Neuronal stem cell (in vitro differentiated cells): ENCODE data around the gene TEAD4.

Experiments
- DNase-seq: peaks from one replicate; pipeline ENCODE4 v3.0.0-alpha.2; 2013; ENCODE audit warnings: low spot score
- H2AFZ ChIP-seq: one replicate; pipeline ENCODE4 v1.6.1; 2013; ENCODE audit warnings: mild to moderate bottlenecking, low read length, inconsistent platforms
- H2AK5ac ChIP-seq: 2 replicates; pipeline ENCODE4 v1.6.1; 2013; ENCODE audit warnings: low read depth, mild to moderate bottlenecking, inconsistent platforms, low read length, moderate library complexity, mixed read lengths
- H2BK120ac ChIP-seq: 2 replicates; pipeline ENCODE4 v1.6.1; 2013; ENCODE audit warnings: low read depth, mild to moderate bottlenecking, inconsistent platforms, low read length, moderate library complexity, mixed read lengths
- H2BK12ac ChIP-seq: one replicate; pipeline ENCODE4 v1.6.1; 2013; ENCODE audit warnings: low read length, inconsistent platforms
- H2BK15ac ChIP-seq: 2 replicates; pipeline ENCODE4 v1.6.1; 2013; ENCODE audit warnings: mild to moderate bottlenecking, low read length, inconsistent platforms, mixed read lengths
- H2BK5ac ChIP-seq: one replicate; pipeline ENCODE4 v1.6.1; 2013; ENCODE audit warnings: inconsistent platforms, mild to moderate bottlenecking, low read length, moderate library complexity
- H3K14ac ChIP-seq: one replicate; pipeline ENCODE4 v1.6.1; 2013; ENCODE audit warnings: low read length, inconsistent platforms
- H3K18ac ChIP-seq: 2 replicates; pipeline ENCODE4 v1.6.1; 2013; ENCODE audit warnings: low read length, inconsistent platforms
- H3K23ac ChIP-seq: 2 replicates; pipeline ENCODE4 v1.6.1; 2013; ENCODE audit warnings: low read depth, mild to moderate bottlenecking, mixed read lengths, low read length, inconsistent platforms; ENCODE audit not compliant: poor library complexity
- H3K27ac ChIP-seq: replicated peaks from 3 replicates; pipeline ENCODE4 v1.5.1; 2013; ENCODE audit warnings: low read length, inconsistent platforms
- H3K27me3 ChIP-seq, 3 experiments: 2 replicates each; pipeline ENCODE4 v1.6.1; 2013; ENCODE audit warnings: low read length in 3 of 3, mild to moderate bottlenecking in 2 of 3, inconsistent platforms in 1 of 3, low read depth in 1 of 3, mixed read lengths in 1 of 3, moderate library complexity in 1 of 3; ENCODE audit not compliant: control insufficient read depth in 3 of 3, insufficient read depth in 3 of 3
- H3K36me3 ChIP-seq, 2 donors: replicated peaks in 1 of 2; 2 replicates each; pipeline ENCODE4 v1.6.1; 2013; ENCODE audit warnings: low read length in 2 of 2; ENCODE audit not compliant: control insufficient read depth in 2 of 2, insufficient read depth in 2 of 2
- H3K4ac ChIP-seq: 2 replicates; pipeline ENCODE4 v1.6.1; 2013; ENCODE audit warnings: inconsistent platforms, mild to moderate bottlenecking, low read length, moderate library complexity
- H3K4me1 ChIP-seq, 2 donors: 1 replicate in 1 of 2; 2 replicates in 1 of 2; pipeline ENCODE4 v1.6.1; 2013; ENCODE audit warnings: low read length in 2 of 2, low read depth in 1 of 2; ENCODE audit not compliant: control insufficient read depth in 2 of 2, insufficient read depth in 1 of 2
- H3K4me2 ChIP-seq: one replicate; pipeline ENCODE4 v1.6.1; 2013; ENCODE audit warnings: mild to moderate bottlenecking, low read length, inconsistent platforms; ENCODE audit not compliant: insufficient read depth, poor library complexity, severe bottlenecking
- H3K4me3 ChIP-seq, 2 donors: 2 replicates each; pipeline ENCODE4 v1.5.1; 2013; ENCODE audit warnings: low read length in 2 of 2, mild to moderate bottlenecking in 2 of 2, inconsistent platforms in 1 of 2, moderate library complexity in 1 of 2
- H3K79me1 ChIP-seq: one replicate; pipeline ENCODE4 v1.6.1; 2013; ENCODE audit warnings: low read depth, mild to moderate bottlenecking, inconsistent platforms, low read length, moderate library complexity
- H3K9ac ChIP-seq: one replicate; pipeline ENCODE4 v1.6.1; 2013; ENCODE audit warnings: mild to moderate bottlenecking, low read depth, low read length, inconsistent platforms; ENCODE audit not compliant: poor library complexity
- H3K9me3 ChIP-seq, 2 donors: replicated peaks in 1 of 2; 2 replicates each; pipeline versions ENCODE3 to v1.6.1; 2013; ENCODE audit warnings: low read length in 2 of 2, mild to moderate bottlenecking in 2 of 2, inconsistent platforms in 1 of 2, low read depth in 1 of 2, mixed read lengths in 1 of 2, moderate library complexity in 1 of 2; ENCODE audit not compliant: control insufficient read depth in 2 of 2, insufficient read depth in 1 of 2
- H4K8ac ChIP-seq: one replicate; pipeline ENCODE4 v1.6.1; 2013; ENCODE audit warnings: low read depth, mild to moderate bottlenecking, inconsistent platforms, low read length, moderate library complexity
- H4K91ac ChIP-seq: one replicate; pipeline ENCODE4 v1.6.1; 2013; ENCODE audit warnings: low read length, low read depth, mild to moderate bottlenecking, inconsistent platforms; ENCODE audit not compliant: poor library complexity
- WGBS, 2 donors: extraction: QIAGEN DNeasy Blood & Tissue Kit; methylation state at CpG; one replicate each; pipeline ENCODE4 v1.1.7; 2013; ENCODE audit warnings: missing lambda C conversion rate in 2 of 2, mixed read lengths in 1 of 2; ENCODE audit not compliant: insufficient read length in 2 of 2, insufficient replicate concordance in 1 of 2; ENCODE audit errors: extremely low coverage in 2 of 2; 5-methylcytosine and 5-hydroxymethylcytosine counted together

TEAD4 gene

GRCh38 chr12:3049611-3050249, 90.5 kb downstream of the TEAD4 start:
- Histone ChIP-seq H3K4me3 (no peak overlapping the region), H4K91ac (no peak overlapping the region), H3K36me3 (no peaks in the 10 kb centered on the region), H2AFZ (no peak overlapping the region), H3K27ac (no peak overlapping the region), H2BK15ac (peak overlapping the region; percentile 20), H3K23ac (no peak overlapping the region), H3K4me1 (peaks cover 6 to 10% of the 10 kb centered on the region in 2 donors), H3K27me3 (no peaks in the 10 kb centered on the region), H2BK5ac (no peak overlapping the region), H2AK5ac (no peak overlapping the region), H3K14ac (no peak overlapping the region), H2BK12ac (no peak overlapping the region), H3K4me2 (no peak overlapping the region), H3K9ac (no peak overlapping the region), H3K18ac (peak overlapping the region; percentile 36), H3K79me1 (no peaks in the 10 kb centered on the region), H2BK120ac (no peak overlapping the region), H3K9me3 (no peaks in the 10 kb centered on the region), H4K8ac (no peak overlapping the region), H3K4ac (no peak overlapping the region)
- WGBS, 2 donors = no CpG with 5 or more reads among the region's 11 CpGs
- no peak for DNase-seq

- no peaks in the 10 kb centered on the region for H3K27me3 ChIP-seq
- H2BK5ac ChIP-seq = no peak overlapping the region
- no peak overlapping the region for H2BK15ac ChIP-seq
- H2AK5ac ChIP-seq = no peak overlapping the region
- H3K14ac ChIP-seq = no peak overlapping the region
- H2BK12ac ChIP-seq = no peak overlapping the region
- H4K8ac ChIP-seq = no peak overlapping the region
- peak overlapping the region; percentile 8 for H3K18ac ChIP-seq
- no peak for DNase-seq
- no peak overlapping the region for H2AFZ ChIP-seq
- no peaks in the 10 kb centered on the region for H3K9me3 ChIP-seq
- H3K4me3 ChIP-seq = peak overlapping the region in 1 of 2 donors; percentile 65
- H3K36me3 ChIP-seq = no peaks in the 10 kb centered on the region
- no peaks in the 10 kb centered on the region for H3K79me1 ChIP-seq
- no CpG with 5 or more reads among the region's 7 CpGs for WGBS, 2 donors
- no peak overlapping the region for H4K91ac ChIP-seq
- no peak overlapping the region for H2BK120ac ChIP-seq
- H3K4me2 ChIP-seq = no peak overlapping the region
- no peak overlapping the region for H3K4ac ChIP-seq
- peak overlapping the region; percentile 21 for H3K9ac ChIP-seq
- no peak overlapping the region for H3K23ac ChIP-seq
- no peak overlapping the region for H3K27ac ChIP-seq
- peaks cover 0 to 8% of the 10 kb centered on the region in 2 donors for H3K4me1 ChIP-seq
These were observed 95.2 kb downstream of the TEAD4 start for GRCh38 chr12:3054374-3054773.

GRCh38 chr12:3055026-3055703, 96.0 kb downstream of the TEAD4 start:
- no peak overlapping the region for H4K91ac ChIP-seq
- H2BK12ac ChIP-seq = no peak overlapping the region
- H2BK15ac ChIP-seq = no peak overlapping the region
- H3K9ac ChIP-seq = no peak overlapping the region
- H3K27me3 ChIP-seq = no peaks in the 10 kb centered on the region
- no peak overlapping the region for H3K4me2 ChIP-seq
- H3K23ac ChIP-seq = no peak overlapping the region
- H2AFZ ChIP-seq = peak overlapping the region; percentile 50
- H3K14ac ChIP-seq = no peak overlapping the region
- no peaks in the 10 kb centered on the region for H3K79me1 ChIP-seq
- no CpG with 5 or more reads among the region's 12 CpGs for WGBS, 2 donors
- H3K4ac ChIP-seq = no peak overlapping the region
- no peaks in the 10 kb centered on the region for H3K36me3 ChIP-seq
- H3K18ac ChIP-seq = no peak overlapping the region
- H3K9me3 ChIP-seq = no peaks in the 10 kb centered on the region
- no peak overlapping the region for H2BK5ac ChIP-seq
- no peak overlapping the region for H3K27ac ChIP-seq
- no peak overlapping the region for H2BK120ac ChIP-seq
- no peak overlapping the region for H4K8ac ChIP-seq
- DNase-seq = no peak
- H3K4me1 ChIP-seq = peaks cover 0 to 7% of the 10 kb centered on the region in 2 donors
- H3K4me3 ChIP-seq = no peak overlapping the region
- H2AK5ac ChIP-seq = no peak overlapping the region

GRCh38 chr12:3055704-3056467, 96.7 kb downstream of the TEAD4 start:
- H2BK12ac ChIP-seq = no peak overlapping the region
- H3K27ac ChIP-seq = no peak overlapping the region
- H2AFZ ChIP-seq = peak overlapping the region; percentile 50
- H3K4ac ChIP-seq = no peak overlapping the region
- H3K14ac ChIP-seq = no peak overlapping the region
- no peak overlapping the region for H2BK15ac ChIP-seq
- H2AK5ac ChIP-seq = no peak overlapping the region
- peaks cover 0 to 7% of the 10 kb centered on the region in 2 donors for H3K4me1 ChIP-seq
- WGBS, 2 donors = no CpG with 5 or more reads among the region's 8 CpGs
- no peak overlapping the region for H3K4me3 ChIP-seq
- no peak overlapping the region for H2BK120ac ChIP-seq
- no peaks in the 10 kb centered on the region for H3K27me3 ChIP-seq
- H4K91ac ChIP-seq = no peak overlapping the region
- no peak overlapping the region for H3K9ac ChIP-seq
- H3K4me2 ChIP-seq = no peak overlapping the region
- no peaks in the 10 kb centered on the region for H3K9me3 ChIP-seq
- no peak overlapping the region for H4K8ac ChIP-seq
- DNase-seq = no peak
- no peak overlapping the region for H3K18ac ChIP-seq
- H2BK5ac ChIP-seq = no peak overlapping the region
- H3K36me3 ChIP-seq = no peaks in the 10 kb centered on the region
- H3K23ac ChIP-seq = no peak overlapping the region
- H3K79me1 ChIP-seq = no peaks in the 10 kb centered on the region
